ENCODE results near the gene SOX8. TPM values are rescaled to one million over a fixed set of nuclear protein-coding genes. Genes with fewer than 3 reads are reported as not detected.
A peak's percentile ranks its signal among the peaks of the same experiment; 100 is the strongest.

SOX8 gene
- total RNA-seq, 1 donor from 2014 or later = 0.75 TPM

- no peak overlapping the region for H2AFZ ChIP-seq (replicated peaks)
- H3K4me2 ChIP-seq = no peak overlapping the region
- Mint-ChIP-seq H3K9me3 (peaks cover 27% of the 10 kb centered on the region), H3K27ac (no peak overlapping the region), H3K4me3 (no peak overlapping the region), H3K27me3 (ENCODE audit: insufficient read depth, low read depth) (peaks cover 4% of the 10 kb centered on the region), H3K4me1 (peaks cover 54% of the 10 kb centered on the region), H3K36me3 (peaks cover 32% of the 10 kb centered on the region)
- peaks cover 6% of the 10 kb centered on the region for H3K4me1 ChIP-seq
- TF ChIP-seq EZH2phosphoT487 (IDR thresholded peaks at IDR 0.05) = no peak
- no peak for TF ChIP-seq EZH2 (IDR thresholded peaks at IDR 0.05)
- no peak for TF ChIP-seq CTCF (IDR thresholded peaks at IDR 0.05)
- no peak for DNase-seq (ENCODE audit: low spot score)
- H3K27me3 ChIP-seq = no peaks in the 10 kb centered on the region
- peaks cover 8% of the 10 kb centered on the region for H3F3A ChIP-seq (ENCODE audit: low read depth)
- peaks cover 11% of the 10 kb centered on the region for H4K20me1 ChIP-seq (ENCODE audit: low read depth)
- no peak overlapping the region for H3K9ac ChIP-seq
- no peaks in the 10 kb centered on the region for H3K36me3 ChIP-seq
- no peaks in the 10 kb centered on the region for H3K79me2 ChIP-seq (ENCODE audit: low read depth)
- no peak overlapping the region for H3K27ac ChIP-seq
- H3K4me3 ChIP-seq = no peak overlapping the region
- H3K9me3 ChIP-seq (ENCODE audit: low read depth) = no peaks in the 10 kb centered on the region
These were observed 17.7 kb upstream of the SOX8 start for GRCh38 chr16:963913-964312.

GRCh38 chr16:964356-965035, 17.1 kb upstream of the SOX8 start:
- no peak overlapping the region for H3K4me3 ChIP-seq
- peaks cover 25% of the 10 kb centered on the region for H3K9me3 Mint-ChIP-seq
- no peak for DNase-seq (ENCODE audit: low spot score)
- H4K20me1 ChIP-seq (ENCODE audit: low read depth) = peaks cover 16% of the 10 kb centered on the region
- peaks cover 32% of the 10 kb centered on the region for H3K36me3 Mint-ChIP-seq
- H3F3A ChIP-seq (ENCODE audit: low read depth) = peaks cover 13% of the 10 kb centered on the region
- H3K9me3 ChIP-seq (ENCODE audit: low read depth) = no peaks in the 10 kb centered on the region
- H3K27ac ChIP-seq = no peak overlapping the region
- peaks cover 4% of the 10 kb centered on the region for H3K27me3 ChIP-seq
- H3K4me1 Mint-ChIP-seq = peaks cover 55% of the 10 kb centered on the region
- H3K27me3 Mint-ChIP-seq (ENCODE audit: insufficient read depth, low read depth) = peaks cover 7% of the 10 kb centered on the region
- TF ChIP-seq EZH2 (IDR thresholded peaks at IDR 0.05) = no peak
- TF ChIP-seq CTCF (IDR thresholded peaks at IDR 0.05) = no peak
- no peak for TF ChIP-seq EZH2phosphoT487 (IDR thresholded peaks at IDR 0.05)
- H3K4me2 ChIP-seq = no peak overlapping the region
- no peaks in the 10 kb centered on the region for H3K79me2 ChIP-seq (ENCODE audit: low read depth)
- no peaks in the 10 kb centered on the region for H3K36me3 ChIP-seq
- H3K27ac Mint-ChIP-seq = no peak overlapping the region
- H3K4me1 ChIP-seq = peaks cover 6% of the 10 kb centered on the region
- no peak overlapping the region for H2AFZ ChIP-seq (replicated peaks)
- no peak overlapping the region for H3K4me3 Mint-ChIP-seq
- no peak overlapping the region for H3K9ac ChIP-seq

- peaks cover 32% of the 10 kb centered on the region for H3K36me3 Mint-ChIP-seq
- H3K27me3 Mint-ChIP-seq (ENCODE audit: insufficient read depth, low read depth) = peaks cover 7% of the 10 kb centered on the region
- no peaks in the 10 kb centered on the region for H3K9me3 ChIP-seq (ENCODE audit: low read depth)
- no peaks in the 10 kb centered on the region for H3K36me3 ChIP-seq
- peaks cover 9% of the 10 kb centered on the region for H3K27me3 ChIP-seq
- H3K9ac ChIP-seq = no peak overlapping the region
- DNase-seq (ENCODE audit: low spot score) = no peak
- TF ChIP-seq CTCF (IDR thresholded peaks at IDR 0.05) (no peak), EZH2 (IDR thresholded peaks at IDR 0.05) (no peak), EZH2phosphoT487 (IDR thresholded peaks at IDR 0.05) (no peak)
- peaks cover 12% of the 10 kb centered on the region for H3K4me1 ChIP-seq
- peaks cover 23% of the 10 kb centered on the region for H3K9me3 Mint-ChIP-seq
- H3K27ac ChIP-seq = no peak overlapping the region
- H3K4me1 Mint-ChIP-seq = peaks cover 56% of the 10 kb centered on the region
- no peak overlapping the region for H2AFZ ChIP-seq (replicated peaks)
- H4K20me1 ChIP-seq (ENCODE audit: low read depth) = peaks cover 21% of the 10 kb centered on the region
- H3K79me2 ChIP-seq (ENCODE audit: low read depth) = no peaks in the 10 kb centered on the region
- H3K4me2 ChIP-seq = no peak overlapping the region
- peaks cover 17% of the 10 kb centered on the region for H3F3A ChIP-seq (ENCODE audit: low read depth)
- peak overlapping the region; percentile 6 for H3K4me3 Mint-ChIP-seq
- no peak overlapping the region for H3K27ac Mint-ChIP-seq
- no peak overlapping the region for H3K4me3 ChIP-seq
These were observed 16.6 kb upstream of the SOX8 start for GRCh38 chr16:965036-965395.

Data from neural progenitor cell (in vitro differentiated cells).